Esophagus mucosa (tissue), 1 donor: ENCODE data around the gene ATG2A. TPM values are rescaled to one million over a fixed set of nuclear protein-coding genes. Genes with fewer than 3 reads are reported as not detected.

Experiments
- ATAC-seq: fragments of 200-7000 bp; cut with Tn5 transposase; one replicate; pipeline ENCODE4 v1.9.1; 2020
- total RNA-seq: library from RNA; stranded (reverse); gene quantifications from one replicate; pipeline ENCODE4 v1.2.4, GENCODE V29; 2023
- donor health status: DM: yes; HTN: yes; CAD: no.

Gene ATG2A
- 10.7 TPM for total RNA-seq

DNA sequence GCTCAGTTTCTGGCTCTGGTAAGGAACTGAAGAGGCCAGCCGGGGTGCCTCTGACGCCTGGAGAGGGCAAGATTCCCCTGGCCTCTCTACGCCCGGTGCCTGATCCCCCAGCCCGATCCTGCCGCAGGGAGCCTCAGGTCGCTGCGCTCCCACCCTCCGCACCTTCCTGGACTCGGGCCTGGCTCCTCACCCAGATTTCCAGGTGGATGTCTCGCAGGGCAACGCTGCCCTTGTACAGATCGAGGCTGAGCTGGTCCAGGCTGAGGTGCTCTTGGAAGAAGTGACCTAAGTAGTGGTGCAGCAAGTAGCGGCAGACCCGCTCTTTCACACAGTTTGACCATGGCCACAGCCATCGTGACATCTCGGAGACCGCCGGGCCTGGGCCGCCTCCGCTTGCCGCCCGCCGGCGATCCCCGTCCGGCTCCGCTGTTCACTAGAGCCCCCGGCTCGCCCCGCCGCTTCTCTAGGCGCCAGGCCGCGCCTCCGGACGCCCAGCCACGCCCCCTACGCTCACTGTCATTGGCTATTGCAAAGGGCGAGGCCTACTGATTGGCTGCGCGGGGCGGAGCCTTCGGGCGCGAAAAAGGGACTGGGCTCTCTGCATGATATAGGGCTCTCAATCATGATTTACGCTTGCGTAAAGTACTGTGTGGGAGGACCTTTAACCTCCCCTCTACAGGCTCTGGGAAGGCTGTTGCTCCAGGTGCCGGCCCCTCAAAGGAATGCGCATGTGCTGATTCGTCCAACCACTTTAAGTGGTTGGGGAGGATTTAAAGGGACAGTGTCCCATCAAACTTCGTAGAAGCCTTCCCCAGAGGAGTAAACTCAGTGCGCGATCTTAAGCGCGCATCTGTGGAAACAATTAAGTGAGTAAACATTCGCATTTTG lies at the start of gene ATG2A:
Gene ATG2A (minus strand): TSS at position 435 of the 888 bp plus-strand sequence. CDS start 74 bp downstream, at position 361.
- ATAC-seq, result peak; percentile 98

DNA sequence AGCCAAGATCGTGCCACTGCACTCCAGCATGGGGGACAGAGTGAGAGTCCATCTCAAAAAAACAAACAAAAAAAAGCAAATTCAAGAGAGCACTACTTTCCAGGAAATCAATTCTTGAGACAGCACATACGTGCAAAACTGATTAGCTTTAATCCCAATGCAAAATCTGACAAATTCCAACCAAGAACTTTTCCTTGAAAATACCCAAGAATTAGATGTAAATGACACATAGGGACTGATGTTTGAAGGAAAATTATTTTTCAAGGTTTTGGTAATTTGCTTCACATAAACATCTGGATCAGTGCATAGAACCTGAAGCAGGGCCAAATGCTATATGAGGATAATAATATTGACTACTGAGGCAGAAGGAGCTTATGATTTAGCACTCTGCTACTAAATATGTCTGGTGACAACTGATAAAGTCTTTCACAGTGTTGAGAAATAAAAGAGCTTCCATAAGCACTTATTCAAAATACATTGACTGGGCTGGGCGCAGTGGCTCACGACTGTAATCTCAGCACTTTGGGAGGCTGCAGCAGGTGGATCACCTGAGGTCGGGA lies 46.1 kb upstream of the ATG2A start:
- ATAC-seq, result no peak

DNA sequence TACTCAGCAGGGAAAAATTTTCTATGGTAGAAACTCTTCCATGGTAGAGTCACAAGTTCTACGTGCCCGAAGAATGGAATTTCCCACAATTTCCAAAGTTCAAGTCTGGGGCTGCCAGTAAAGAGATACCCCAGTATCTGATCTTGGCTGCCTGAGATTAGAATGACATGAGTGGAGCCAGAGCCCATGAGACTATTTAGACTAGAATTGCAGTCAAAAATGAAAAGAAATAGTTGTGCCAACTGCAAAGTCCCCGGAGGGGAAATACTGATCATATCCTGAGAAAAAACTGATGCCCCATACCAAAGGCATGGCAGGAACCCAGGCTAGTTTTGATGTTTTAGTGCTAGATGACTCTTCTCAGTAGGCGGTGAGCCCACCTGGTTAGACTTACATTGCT lies 43.7 kb upstream of the ATG2A start:
- no peak for ATAC-seq

DNA sequence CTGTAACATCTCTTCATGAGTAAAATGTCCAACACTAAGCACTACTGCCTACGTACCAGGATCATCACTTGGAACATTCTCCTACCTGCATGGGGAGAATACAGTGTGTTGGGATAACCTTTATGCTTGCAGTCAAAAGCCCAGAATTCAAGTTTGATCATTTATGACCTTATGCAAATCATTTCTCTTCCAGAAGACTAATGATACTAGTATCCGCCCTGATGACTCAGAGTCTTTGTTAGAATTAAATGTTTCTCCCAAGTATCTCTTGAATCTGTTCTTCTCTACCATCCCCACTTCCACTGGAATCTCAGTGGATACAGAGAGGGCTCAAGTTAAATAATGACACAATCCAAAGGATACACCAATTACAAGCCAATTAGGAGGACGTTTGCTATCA lies 42.5 kb upstream of the ATG2A start:
- peak; percentile 74 for ATAC-seq

DNA sequence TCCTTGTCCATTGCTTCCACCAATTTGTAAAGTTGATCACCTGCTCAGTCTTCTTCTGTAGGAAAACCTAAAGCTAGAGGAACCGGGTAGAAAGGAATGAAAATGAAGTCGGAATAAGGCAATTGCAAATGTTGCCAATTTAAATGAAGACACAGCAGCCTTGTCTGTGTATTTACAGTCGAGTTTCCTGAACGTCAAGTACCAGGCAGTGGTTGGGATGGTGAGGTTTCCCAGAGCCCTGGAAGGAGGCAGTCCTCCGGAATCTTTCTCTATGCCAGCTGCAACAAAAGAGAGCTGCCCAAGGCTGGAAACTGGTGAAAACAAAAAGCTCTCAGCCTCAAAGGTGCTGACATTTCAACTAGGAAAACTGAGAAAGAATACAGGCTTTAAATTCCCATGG lies 37.2 kb upstream of the ATG2A start:
- ATAC-seq, result no peak

DNA sequence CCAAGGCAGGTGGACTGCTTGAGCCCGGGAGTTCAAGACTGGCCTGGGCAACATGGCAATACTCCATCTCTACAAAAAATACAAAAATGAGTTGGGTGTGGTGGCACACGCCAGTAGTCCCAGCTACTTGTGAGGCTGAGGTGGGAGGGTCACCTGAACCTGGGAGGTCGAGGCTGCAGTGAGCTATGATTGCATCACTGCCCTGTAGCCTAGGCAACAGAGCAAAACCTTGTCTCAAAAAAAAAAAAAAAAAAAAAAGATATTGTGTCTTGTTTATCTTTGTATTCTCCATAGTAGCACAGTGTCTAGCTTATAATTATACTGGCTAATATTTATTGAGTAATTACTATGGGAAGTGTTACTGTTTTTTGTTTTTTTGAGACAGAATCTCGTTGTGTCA lies 34.5 kb upstream of the ATG2A start:
- no peak for ATAC-seq

DNA sequence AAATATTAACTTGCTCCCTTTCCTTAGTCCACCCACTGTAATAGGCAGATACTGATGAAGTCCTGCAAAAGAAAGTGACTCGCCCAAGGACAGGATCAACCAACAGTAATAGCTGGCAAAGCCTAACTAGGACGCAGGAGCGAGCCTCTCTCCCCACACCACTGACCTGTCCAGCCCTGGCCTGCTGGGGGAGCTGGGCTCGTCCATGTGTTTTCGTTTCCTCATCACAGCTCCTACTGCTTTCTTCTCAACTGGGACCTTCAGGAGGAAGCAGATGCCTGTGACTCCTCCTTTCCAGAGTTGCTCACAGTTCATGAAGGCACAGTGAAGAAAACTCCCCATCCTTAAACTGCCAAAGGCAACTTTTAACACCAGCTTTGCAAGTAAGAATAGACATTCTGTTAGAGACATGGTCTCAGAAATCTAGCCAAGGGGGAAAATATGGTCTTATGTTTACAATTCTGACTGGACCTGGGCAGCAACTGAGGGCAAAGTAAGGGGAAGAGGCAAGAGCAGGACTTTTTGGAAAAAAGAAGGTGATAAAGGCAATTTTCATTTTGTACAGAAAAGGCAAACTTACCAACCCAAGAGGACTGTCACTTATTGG lies 30.3 kb upstream of the ATG2A start:
- no peak for ATAC-seq

DNA sequence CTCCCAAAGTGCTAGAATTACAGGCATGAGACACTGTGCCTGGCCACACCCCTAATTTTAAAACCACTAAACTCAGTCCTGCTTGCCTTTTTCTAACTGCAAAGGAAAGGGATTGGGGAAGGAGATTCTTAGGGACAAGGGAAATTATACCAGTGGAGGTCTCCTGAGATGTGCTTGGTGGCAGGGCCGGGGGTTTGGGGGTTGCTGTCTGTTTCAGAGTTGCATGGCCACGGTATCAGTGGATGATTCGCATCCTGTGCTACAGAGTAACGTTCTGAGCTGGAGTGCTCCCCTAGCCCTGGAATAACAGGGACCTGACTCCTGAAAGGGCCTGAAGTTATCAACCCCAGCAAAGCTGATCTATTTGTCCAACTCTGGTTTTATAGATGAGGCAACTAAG lies 19.5 kb upstream of the ATG2A start:
- no peak for ATAC-seq

DNA sequence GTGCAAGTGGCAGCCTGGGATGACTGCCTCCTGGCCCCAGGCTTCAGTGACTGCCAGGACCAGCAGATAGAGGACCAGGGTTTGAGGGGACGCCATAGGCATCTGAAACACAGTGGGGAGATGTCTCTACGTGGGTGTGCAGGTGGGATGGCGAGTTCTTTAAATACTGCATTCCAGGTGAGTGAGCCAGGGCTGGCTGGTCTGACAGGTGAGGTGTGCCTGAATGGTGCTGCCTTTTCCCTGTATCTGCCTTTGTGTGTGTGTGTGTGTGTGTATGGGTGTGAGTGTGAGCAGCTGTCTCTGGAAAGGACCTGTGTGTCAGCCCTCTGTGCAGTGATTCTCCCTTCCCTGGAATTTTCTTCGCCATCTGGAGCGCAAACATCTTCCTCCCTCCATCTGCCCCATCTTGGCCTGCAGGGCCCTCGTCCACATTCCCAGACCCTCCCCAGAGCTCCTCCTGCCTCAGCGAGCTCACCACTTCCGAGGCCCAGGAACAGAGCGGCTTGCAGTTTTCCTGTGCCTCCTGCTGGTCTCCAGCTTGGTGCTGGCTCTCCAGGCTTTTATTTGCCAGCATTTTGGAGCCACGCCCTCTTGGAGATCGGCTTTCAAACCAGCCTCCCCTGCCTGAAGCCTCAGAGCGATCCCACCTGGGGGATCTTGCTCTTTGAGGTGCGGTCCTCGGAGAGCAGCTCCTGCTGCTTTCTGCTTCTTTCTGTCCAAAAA lies 18.5 kb upstream of the ATG2A start, which contains the start of gene GPHA2:
Gene GPHA2 (minus strand): TSS at position 535 of the 723 bp plus-strand sequence. CDS start 433 bp downstream, at position 102.
- ATAC-seq, result peak; percentile 32

DNA sequence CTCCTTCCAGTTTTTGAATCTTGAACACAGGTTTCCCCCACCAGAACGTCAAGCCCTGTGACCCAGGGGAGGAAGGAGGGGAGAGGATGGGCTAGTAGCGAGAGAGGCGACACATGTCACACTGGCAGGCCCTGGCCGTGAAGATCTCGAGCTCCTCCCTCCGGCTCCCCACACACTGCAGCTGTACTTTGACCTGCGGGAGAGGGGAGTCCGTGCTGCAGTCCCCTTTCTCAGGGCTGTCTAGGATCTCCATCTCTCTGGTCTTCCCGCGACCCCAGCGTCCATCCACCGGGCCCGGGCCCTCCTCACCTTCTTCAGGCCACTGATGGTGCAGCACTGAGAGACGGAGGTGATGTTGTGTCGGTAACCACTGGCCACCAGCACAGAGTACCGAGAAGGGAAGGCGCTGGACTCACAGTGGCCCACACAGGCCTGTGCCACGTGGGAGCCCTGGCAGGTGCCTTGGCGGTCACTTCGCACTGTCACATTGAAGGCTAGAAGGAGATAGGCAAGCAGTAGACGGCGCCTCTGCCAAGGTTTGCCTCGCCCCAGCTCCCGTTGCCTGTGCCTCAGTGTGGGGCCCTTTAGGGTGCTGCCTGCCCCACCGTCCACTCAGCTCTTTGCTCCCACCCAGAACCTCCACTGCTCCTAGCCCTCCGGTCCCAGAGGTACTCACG lies 17.8 kb upstream of the ATG2A start:
- peak; percentile 9 for ATAC-seq

DNA sequence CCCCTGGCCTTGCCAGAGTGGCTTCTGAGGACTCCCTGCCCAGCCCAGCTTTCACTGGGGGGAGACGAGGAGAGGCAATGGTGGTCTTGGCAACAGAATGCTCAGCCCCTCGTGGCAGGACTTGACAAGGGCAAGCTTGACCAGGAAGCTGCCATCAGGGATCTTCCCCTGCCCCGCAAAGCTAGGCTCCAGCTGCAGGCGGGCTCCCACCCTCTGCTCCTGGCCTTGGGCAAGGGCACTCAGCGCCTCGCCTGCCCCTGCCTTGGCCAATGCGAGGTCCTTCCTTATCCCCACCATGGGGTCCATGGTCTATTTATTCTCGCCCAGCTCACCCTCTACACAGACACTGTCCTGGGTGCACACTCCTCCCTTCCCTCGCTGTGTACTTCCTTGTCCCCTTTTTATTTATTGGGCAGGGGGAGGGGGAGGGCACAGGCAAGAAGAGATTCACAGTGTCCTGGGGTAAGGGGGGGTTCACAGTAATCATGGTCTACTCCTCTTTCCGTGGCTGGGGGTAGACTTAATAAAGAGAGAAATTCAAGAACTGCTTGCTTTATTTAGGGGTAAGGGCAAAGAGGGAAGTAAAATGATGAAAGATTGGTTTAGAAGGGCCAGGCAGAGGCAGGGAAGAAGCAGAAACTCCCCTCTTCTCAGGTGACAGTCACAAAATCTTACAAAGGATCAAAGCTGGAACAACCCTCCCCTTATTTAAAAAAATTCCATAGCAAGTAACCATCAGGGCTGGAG lies 17.1 kb upstream of the ATG2A start:
- ATAC-seq, result peak; percentile 10

DNA sequence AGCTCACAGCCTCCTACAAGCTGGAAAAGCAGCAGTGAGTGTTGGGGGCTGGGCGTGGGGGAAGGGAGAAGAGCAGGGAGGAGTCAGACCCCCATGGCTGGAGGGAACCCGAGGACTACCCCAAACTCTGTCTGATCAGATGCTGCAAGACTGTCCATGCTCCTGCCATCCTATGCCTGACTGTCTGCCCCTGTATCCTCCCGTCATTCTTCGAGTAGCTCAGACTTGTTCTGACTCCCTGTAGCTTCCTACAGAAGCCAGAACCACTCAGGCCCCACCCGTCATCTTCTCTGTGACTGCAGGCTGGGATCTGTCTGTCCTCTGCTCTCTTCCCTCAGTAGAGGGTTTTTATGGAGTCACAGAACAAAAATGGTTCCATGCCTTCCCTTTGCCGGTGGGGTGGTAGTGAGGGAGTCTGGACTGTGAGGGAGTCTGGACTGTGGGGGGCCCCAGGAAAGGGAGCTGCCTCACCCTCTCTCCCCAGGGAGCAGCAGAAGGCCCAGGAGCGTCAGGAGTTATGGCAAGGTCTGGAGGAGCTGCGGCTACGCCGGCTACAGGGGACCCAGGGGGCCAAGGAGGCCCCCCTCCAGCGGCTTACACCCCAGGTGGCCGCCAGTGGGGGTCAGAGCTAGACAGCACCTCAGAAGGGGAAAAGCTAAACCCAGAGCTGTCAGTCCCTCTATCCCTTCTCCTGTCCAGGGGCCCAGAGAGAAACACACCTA lies 16.4 kb upstream of the ATG2A start:
- no peak for ATAC-seq

DNA sequence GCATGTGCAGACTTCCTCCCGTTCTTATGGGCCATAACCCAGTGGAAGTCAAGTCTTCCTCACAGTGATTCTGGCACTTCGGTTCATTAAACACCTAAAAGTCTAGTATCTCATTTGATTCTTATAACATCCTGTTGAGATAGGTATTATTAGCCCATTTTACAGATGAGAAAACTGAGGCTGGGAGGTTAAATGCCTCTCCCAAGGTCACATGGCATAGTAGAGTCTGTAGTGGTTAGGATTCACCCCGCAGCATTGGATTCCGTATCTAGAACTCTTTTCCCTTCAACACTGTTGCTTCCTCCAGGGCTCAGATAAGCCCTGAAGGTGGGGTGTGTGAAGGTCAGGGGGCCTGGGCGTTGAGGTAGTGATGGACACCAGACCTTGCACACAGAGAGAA lies 15.3 kb upstream of the ATG2A start:
- ATAC-seq, result no peak

DNA sequence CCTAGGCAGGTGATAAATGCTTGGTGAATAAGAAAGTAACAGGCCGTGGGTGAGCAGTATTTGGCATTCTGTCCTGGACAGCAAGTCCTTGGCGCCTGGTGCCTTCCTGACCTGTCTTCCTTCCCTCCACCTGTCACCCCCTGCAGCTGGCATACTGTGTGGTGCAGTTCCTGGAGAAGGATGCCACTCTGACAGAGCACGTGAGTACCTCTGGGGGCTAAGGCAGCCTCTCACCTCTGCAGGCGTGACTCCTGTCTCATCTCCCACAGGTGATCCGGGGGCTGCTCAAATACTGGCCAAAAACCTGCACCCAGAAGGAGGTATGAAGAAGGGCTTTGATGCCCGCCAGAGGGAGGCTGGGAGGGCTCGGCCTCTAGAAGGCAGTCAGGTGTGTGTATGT lies 14.3 kb upstream of the ATG2A start:
- ATAC-seq, result no peak

DNA sequence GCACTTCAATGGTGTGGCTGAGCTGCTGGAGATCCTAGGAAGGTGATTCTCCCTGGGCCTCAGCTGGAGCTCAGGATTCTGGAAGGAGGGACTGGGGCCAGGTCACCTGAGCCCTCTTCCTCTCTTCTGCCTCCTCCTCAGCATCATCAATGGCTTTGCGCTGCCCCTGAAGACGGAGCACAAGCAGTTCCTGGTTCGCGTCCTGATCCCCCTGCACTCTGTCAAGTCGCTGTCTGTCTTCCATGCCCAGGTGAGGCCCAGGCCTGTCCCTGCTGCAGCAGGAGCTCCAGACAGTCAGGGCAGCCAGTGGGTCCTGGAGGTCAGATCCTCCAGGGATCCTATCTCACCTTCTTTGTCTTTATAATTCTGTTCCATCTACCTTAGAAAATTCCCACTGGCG lies 13.3 kb upstream of the ATG2A start:
- no peak for ATAC-seq

DNA sequence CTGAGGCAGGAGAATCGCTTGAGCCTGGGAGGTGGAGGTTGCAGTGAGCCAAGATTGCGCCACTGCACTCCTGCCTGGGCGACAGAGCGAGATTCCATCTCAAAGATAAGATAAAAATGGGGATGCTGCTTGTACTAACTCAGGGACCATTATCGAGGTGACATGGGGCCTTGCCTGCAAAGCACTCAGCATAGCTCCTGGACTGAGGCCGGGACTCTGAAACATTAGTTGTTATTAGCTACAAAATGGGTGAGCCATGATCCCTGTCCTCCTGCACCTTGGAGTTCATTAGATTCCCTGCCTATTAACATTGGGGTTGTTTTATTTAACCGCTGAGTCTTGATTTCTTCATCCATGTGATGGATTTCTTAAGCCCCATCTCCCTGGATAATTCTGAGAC lies 12.6 kb upstream of the ATG2A start:
- ATAC-seq, result no peak

DNA sequence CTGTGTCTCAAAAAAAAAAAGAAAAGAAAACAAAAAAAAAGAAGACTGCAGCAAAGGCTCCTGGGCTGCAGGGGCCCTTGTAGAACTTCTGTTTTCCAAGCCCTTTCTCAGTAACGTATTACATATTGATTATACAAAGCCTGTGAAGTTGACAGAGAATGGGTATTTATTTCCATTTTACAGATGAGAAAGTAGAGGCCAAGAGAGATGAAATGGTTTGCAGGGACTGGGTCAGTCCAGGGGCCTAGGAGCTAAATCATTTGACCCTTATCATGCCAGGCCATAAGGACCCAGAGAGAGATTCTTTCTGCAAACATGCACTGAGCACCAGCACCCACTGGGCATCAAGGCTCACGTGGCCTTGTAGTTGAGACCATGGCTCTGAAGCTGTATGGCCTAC lies 11.9 kb upstream of the ATG2A start:
- no peak for ATAC-seq

DNA sequence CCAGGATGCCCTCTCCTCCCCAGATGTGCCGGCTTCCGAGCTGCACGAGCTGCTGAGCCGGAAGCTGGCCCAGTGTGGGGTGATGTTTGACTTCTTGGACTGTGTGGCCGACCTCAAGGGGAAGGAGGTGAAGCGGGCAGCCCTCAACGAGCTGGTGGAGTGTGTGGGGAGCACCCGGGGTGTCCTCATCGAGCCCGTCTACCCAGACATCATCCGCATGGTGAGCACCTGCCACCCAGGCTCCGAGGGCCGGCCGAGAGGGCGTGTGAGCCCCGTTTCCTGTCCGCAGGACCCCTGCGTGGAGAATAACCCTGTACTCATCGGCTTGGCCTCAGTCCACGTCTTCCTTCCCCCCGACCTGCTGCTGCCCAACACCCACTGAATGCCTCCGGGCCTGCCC lies 9.7 kb upstream of the ATG2A start:
- no peak for ATAC-seq

DNA sequence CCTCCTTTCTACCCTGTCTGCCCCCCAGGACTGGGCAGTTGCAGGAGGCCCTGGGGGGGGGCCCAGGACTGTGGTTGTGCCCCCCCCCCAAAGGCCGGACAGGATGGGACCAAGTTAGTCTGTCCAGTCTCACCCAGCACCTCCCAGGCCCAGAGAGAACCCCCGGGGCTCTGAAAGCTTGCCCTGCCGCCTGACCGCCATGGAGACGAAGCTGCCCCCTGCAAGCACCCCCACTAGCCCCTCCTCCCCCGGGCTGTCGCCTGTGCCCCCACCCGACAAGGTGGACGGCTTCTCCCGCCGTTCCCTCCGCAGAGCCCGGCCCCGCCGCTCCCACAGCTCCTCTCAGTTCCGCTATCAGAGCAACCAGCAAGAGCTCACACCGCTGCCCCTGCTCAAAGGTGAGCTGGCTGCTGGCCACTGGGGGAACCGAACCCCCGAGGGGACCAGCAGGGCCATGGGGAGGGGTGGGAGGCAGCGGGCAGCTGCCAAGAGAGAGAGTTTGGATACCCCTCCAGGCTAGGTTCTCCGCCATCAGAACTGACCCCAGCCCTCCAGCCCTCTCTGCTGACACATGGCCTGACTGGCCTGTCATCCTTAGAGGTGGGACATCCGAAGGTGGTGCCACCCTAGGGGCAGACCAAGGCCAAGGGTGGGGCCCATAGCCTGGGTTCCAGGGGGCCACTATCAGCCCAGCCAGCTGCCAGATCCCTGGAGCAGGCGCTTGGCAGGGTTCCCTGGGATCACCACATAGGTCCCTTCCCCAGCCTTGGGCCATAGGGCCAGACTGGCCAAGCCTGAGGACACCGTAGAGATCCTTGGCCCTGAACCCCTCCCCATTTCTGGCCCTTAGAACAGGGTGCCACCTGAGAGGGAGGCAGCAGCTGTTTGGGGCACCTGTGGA lies 8.8 kb upstream of the ATG2A start:
- ATAC-seq, result no peak

DNA sequence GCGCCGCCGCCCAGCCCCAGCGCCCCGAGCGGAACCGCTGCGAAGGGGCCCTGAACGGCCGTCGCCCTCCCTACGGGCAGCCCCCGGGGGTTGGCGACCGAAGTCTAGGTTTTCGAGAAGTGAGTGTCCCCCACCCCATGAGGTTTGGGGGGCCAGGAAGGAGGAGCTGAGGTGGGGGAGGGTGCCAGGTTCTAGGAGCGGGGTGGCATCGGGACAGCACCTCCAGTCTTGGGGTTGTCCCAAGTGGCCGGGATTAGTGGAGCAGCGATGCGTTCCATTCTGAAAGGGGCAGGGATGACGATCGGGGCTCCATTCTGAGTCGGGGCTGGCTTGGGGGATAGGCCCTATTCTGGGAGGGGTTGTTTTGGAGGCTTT lies 7.9 kb upstream of the ATG2A start:
- ATAC-seq, result peak; percentile 15
